ES-I3 (cell line): Measurements from ENCODE around the gene PTTG2.

Source experiments
- H3K36me3 ChIP-seq: 2 replicates; pipeline ENCODE4 v1.6.1; 2013; ENCODE audit warnings: mild to moderate bottlenecking, low read length, control low read depth, moderate library complexity; ENCODE audit not compliant: insufficient read depth
- H3K4me1 ChIP-seq: 2 replicates; pipeline ENCODE4 v1.6.1; 2013; ENCODE audit warnings: mild to moderate bottlenecking, control low read depth, low read length; ENCODE audit not compliant: insufficient read depth
- H3K9ac ChIP-seq: 2 replicates; pipeline ENCODE4 v1.6.1; 2013; ENCODE audit warnings: low read depth, mild to moderate bottlenecking, low read length, moderate library complexity
- H3K9me3 ChIP-seq: 2 replicates; pipeline ENCODE4 v1.6.1; 2013; ENCODE audit warnings: mild to moderate bottlenecking, low read length, moderate library complexity; ENCODE audit not compliant: control insufficient read depth, insufficient read depth

Gene PTTG2

DNA sequence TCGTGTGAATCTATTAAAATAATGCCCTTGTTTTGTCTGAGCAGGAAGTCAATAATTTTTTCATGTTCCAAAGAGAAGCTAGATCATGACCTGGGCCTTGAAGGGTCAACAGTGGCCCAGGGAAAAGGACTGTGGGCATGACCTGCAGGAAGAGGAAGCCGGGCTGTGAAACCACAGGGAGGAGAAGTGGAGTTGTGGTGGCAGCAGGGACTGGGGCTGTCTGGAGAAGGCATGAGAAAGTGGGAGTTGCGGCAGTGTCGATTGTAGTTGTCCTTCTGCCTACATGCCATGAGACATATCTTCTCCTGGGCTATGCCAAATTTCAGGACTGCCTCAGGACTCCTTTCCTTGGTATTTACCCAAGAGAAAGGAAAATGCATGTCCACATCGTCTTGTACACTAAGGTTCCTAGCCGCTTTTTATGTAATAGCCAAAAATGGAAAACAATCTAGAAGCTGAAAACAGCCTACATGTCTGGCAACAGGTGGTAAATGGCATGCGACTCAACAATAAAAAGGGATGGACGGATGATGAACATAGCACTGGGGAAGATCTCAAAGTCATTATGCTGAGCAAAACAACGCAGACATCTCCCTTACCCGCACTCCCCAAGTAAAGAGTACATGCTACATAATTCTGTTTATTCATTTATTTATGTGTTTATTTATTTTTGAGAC lies 13.6 kb upstream of the PTTG2 start:
- Histone ChIP-seq H3K4me1 (no peaks in the 10 kb centered on the region), H3K9me3 (no peaks in the 10 kb centered on the region), H3K36me3 (no peaks in the 10 kb centered on the region), H3K9ac (no peak overlapping the region)

GRCh38 chr4:37948542-37948941 lies 11.7 kb upstream of the PTTG2 start:
- Histone ChIP-seq H3K4me1 (no peaks in the 10 kb centered on the region), H3K9me3 (no peaks in the 10 kb centered on the region), H3K36me3 (no peaks in the 10 kb centered on the region), H3K9ac (no peak overlapping the region)

DNA sequence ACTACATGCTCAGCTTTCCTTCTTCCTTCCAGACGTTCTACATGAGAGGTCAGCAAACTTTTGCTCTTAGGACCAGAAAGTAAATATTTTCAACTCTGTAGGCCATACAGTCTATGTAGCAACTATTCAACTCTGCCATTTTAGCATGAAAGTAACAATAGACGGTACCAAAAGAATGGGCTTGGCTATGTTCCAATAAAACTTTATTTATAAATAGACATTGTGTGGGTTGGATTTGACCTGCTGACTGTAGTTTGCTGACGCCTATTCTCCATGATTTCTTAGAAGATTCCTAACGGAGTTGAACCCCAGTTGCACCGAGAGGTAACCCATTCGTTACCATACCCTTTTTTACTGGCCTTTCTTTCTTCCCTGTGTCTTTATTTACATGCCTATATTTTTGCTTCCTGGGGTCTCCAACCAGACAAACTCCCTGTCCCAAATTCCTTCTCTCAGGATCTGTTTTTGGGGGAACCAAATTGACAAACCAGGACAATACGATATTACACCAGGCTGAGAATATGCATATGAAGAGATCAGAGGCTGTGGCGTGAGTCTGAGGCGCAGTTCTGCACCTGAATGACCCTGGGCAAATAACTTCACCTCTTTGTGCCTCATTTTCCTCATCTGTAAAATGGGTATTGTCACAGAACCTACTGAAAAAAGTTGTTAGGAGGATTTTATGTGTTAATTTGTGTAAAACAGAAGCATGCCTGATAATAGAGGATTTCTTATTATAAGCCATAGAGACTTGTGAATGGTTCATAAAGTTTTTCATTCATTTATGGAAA lies 10.4 kb upstream of the PTTG2 start:
- Histone ChIP-seq H3K9me3 (no peaks in the 10 kb centered on the region), H3K36me3 (no peaks in the 10 kb centered on the region), H3K9ac (no peak overlapping the region), H3K4me1 (no peaks in the 10 kb centered on the region)

DNA sequence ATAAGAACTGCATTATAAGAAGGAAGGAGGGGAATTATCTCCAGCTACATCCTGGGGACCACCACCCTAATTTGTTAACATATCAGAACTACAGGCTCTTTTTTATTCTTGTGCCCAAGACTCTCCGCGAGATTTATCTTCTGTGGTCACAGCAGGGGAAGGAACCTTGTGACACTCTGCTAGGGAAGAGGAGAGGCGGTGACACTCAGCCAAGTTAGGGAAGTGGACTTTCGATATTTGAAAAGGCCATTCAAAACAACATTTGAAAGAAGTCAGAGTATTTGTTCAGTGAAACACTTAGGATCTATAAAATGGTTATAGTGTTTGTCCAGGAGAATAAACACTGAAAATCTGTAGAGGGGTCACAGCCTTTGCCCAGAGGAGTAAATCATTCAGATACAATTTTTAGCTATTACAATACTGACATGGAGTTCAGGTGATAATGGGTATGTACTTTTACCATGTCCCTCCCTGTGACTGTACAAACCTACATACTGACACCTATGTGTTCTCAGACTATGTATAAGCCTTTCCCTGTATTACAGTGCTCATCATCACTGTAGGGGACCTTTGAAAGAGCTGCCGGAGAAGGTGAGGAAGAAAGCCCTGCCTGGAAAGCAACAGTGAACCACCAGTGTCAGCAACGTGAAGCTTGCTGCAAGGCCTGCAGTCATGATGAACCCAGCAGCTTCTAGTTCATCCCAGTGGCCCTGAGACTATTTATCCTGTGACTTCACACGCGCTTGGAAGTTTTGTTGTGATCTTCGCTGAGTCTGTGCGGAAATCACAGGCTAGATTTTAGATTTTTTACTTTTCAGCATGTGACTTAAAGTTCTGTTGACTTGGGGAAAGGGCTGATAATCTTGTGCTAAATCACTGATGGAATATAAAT lies 8.5 kb upstream of the PTTG2 start:
- H3K4me1 ChIP-seq = no peaks in the 10 kb centered on the region
- no peaks in the 10 kb centered on the region for H3K9me3 ChIP-seq
- H3K9ac ChIP-seq = no peak overlapping the region
- H3K36me3 ChIP-seq = no peaks in the 10 kb centered on the region

DNA sequence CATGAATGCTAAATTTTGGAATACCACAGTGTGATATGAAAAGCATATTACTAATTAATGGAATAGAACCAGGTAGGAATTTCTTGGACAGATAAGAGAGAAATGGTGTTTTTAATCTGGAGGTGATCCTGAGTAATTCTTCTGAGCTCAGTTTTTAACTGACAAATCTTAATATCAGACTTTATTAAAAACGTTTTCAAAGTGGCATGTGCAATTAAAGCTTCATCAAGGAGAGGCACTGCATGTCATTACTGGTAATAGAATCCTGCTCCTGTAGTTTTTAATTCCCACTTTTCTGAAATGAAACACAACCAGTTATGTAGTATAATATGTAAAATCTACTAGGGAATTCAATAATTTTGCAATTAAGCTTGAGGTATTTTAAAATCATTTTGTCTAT lies 7.0 kb upstream of the PTTG2 start:
- no peaks in the 10 kb centered on the region for H3K9me3 ChIP-seq
- no peaks in the 10 kb centered on the region for H3K36me3 ChIP-seq
- H3K4me1 ChIP-seq = no peaks in the 10 kb centered on the region
- no peak overlapping the region for H3K9ac ChIP-seq

DNA sequence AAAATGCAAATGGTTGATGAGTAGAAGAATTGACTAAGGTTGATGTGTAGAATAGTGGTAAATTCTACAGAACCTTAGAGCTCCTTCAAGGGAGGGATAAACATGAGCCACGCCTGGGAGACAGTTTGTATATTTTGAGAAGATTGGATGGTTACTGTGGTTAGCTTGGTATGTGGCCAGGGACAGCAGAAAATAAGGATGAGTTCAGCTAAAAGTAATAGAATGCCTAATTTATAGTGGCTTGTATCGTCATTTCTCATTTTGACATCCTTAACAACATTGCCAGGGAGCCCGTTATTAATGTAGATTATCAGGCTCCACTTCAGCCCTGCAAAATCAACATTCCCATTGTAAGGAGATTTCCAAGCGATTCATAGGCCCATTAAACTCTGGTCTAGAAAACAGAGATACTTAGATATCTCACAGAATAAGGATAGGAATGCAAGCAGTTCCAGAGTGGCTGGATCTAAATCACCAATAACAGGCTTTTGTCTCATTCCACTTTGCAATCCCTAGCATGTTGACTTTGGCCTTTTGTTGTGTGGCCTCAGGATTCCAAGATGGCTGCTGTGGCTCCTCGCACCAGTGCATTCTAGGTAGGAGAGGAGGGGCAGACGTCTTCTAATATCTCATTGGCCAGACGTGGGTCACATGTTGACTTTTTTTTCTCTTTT lies 6.4 kb upstream of the PTTG2 start:
- H3K4me1 ChIP-seq = no peaks in the 10 kb centered on the region
- no peaks in the 10 kb centered on the region for H3K36me3 ChIP-seq
- H3K9me3 ChIP-seq = no peaks in the 10 kb centered on the region
- no peak overlapping the region for H3K9ac ChIP-seq

GRCh38 chr4:37956941-37957340 lies 3.3 kb upstream of the PTTG2 start:
- Histone ChIP-seq H3K9ac (no peak overlapping the region), H3K36me3 (no peaks in the 10 kb centered on the region), H3K9me3 (no peaks in the 10 kb centered on the region), H3K4me1 (no peaks in the 10 kb centered on the region)

- Histone ChIP-seq H3K36me3 (no peaks in the 10 kb centered on the region), H3K9ac (no peak overlapping the region), H3K4me1 (no peaks in the 10 kb centered on the region), H3K9me3 (no peaks in the 10 kb centered on the region)
These were observed 1.3 kb upstream of the PTTG2 start for GRCh38 chr4:37958932-37959331.

DNA sequence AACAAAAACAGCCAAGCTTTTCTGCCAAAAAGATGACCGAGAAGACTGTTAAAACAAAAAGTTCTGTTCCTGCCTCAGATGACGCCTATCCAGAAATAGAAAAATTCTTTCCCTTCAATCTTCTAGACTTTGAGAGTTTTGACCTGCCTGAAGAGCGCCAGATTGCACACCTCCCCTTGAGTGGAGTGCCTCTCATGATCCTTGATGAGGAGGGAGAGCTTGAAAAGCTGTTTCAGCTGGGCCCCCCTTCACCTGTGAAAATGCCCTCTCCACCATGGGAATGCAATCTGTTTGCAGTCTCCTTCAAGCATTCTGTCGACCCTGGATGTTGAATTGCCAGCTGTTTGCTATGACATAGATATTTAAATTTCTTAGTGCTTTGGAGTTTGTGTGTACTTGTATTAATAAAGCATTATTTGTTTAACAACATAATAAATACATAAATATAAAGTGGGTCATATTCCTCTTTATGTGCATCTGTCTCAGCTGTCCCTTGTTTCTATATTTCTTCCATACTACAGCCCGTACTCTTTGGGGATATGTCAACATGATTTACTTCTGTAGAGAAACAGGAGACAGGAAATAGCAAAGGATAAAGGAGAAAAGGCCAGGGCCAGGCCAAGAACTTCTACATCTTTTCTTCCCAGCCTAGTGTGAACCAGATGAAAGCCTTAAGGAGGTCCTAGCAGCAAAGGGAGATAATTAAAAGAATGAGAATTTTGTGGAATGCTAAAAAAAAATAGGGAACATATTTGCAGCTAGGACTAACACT lies 667 bp downstream of the PTTG2 start:
- Histone ChIP-seq H3K4me1 (no peaks in the 10 kb centered on the region), H3K9ac (no peak overlapping the region), H3K9me3 (no peaks in the 10 kb centered on the region), H3K36me3 (no peaks in the 10 kb centered on the region)

- Histone ChIP-seq H3K9ac (no peak overlapping the region), H3K4me1 (no peaks in the 10 kb centered on the region)
These were observed 4.7 kb downstream of the PTTG2 start for GRCh38 chr4:37964734-37965457.

DNA sequence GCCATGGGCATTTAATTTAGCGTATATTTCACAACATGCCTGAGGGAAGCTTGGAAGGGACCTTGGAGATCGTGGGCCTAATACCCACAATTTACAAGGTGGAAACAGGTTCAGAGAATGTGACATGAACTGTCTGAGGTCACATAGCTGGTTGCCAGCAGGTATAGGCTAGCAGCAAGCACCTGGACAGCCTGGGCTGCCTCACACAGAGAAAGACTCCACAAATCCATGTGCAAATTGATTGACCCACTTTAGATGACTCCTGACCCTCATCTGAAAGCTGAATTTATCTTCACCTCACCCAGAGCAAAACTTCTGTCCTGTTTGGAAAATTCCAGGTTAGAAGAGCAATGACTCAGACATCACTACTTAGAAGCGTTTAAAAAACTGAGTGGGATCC lies 5.8 kb downstream of the PTTG2 start:
- peaks cover 5% of the 10 kb centered on the region for H3K9me3 ChIP-seq
- no peak overlapping the region for H3K9ac ChIP-seq
- H3K36me3 ChIP-seq = peaks cover 3% of the 10 kb centered on the region; the same call in 1 of the 2 replicates
- no peaks in the 10 kb centered on the region for H3K4me1 ChIP-seq

More at GRCh38 chr4:37964734-37965457, 4.7 kb downstream of the PTTG2 start:
- no peaks in the 10 kb centered on the region for H3K36me3 ChIP-seq
- H3K9me3 ChIP-seq = no peaks in the 10 kb centered on the region; the same call in 1 of the 2 replicates

- Histone ChIP-seq H3K36me3 (peaks cover 3% of the 10 kb centered on the region; the same call in 1 of the 2 replicates), H3K4me1 (no peaks in the 10 kb centered on the region), H3K9me3 (peaks cover 5% of the 10 kb centered on the region), H3K9ac (no peak overlapping the region)
These were observed 7.5 kb downstream of the PTTG2 start for GRCh38 chr4:37967736-37968135.

GRCh38 chr4:37968747-37969146 lies 8.5 kb downstream of the PTTG2 start:
- Histone ChIP-seq H3K9ac (no peak overlapping the region), H3K4me1 (no peaks in the 10 kb centered on the region), H3K9me3 (peaks cover 5% of the 10 kb centered on the region), H3K36me3 (peaks cover 3% of the 10 kb centered on the region; the same call in 1 of the 2 replicates)
